BJ (cell line): Measurements from ENCODE around the gene SEC14L5. TPM values are rescaled to one million over a fixed set of nuclear protein-coding genes. Genes with fewer than 3 reads are reported as not detected.

Experiments used
- CTCF ChIA-PET: fragments of 350-600 bp; formaldehyde crosslinking; extraction: SDS; loops from one replicate; lab custom pipeline; 2021; ENCODE audit warnings: antibody characterized with exemption, inconsistent platforms; lab: Yijun Ruan, JAX
- POLR2A ChIA-PET: fragments of 300-600 bp; sonication (Branson Sonifier 250); formaldehyde crosslinking; extraction: SDS; loops from one replicate; lab custom pipeline; 2021; ENCODE audit warnings: antibody characterized with exemption; lab: Charles Lee
- DNase-seq: peaks from one replicate; pipeline ENCODE4 v3.0.0-alpha.2; 2011; ENCODE audit warnings: low read depth
- H3K27me3 ChIP-seq: 2 replicates; pipeline ENCODE4 v1.6.0; 2011; ENCODE audit warnings: low read length; ENCODE audit not compliant: control insufficient read depth, insufficient read depth
- H3K36me3 ChIP-seq: 2 replicates; pipeline ENCODE4 v1.5.1; 2011; ENCODE audit warnings: low read length; ENCODE audit not compliant: control insufficient read depth, insufficient read depth
- H3K4me3 ChIP-seq: 2 replicates; pipeline ENCODE4 v1.5.1; 2011; ENCODE audit warnings: low read depth, mild to moderate bottlenecking, control low read depth, low read length
- CTCF ChIP-seq: IDR thresholded peaks from 2 replicates; pipeline ENCODE4 v1.5.1; 2011; ENCODE audit warnings: low read depth, mild to moderate bottlenecking, control low read depth, inconsistent platforms, low read length, moderate library complexity; ENCODE audit not compliant: insufficient read depth
- polyA plus RNA-seq: library from polyadenylated mRNA; depleted of rRNA; stranded (reverse); fragments of >200 nt; gene quantifications from 2 replicates; pipeline ENCODE4 v1.2.3, GENCODE V29; 2011

The SEC14L5 gene
- polyA plus RNA-seq, 1 experiment, result not detected

DNA sequence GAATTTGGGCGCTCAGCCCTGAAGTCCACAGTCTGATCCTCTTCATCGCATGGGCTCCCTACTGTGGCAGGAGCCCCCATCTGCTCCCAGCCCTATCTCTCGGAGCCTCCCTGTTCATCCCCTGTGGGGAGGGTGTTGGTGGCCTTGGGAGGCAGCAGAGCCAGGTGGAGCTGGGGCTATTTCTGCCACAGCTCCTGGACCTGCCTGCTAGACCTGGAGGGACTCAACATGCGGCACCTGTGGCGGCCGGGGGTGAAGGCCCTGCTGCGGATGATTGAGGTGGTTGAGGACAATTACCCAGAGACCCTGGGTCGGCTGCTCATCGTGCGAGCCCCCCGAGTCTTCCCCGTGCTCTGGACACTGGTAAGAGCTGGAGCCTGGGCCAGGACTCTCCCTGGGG, 45.1 kb downstream of the SEC14L5 start:
- TF ChIP-seq CTCF, result no peak
- POLR2A ChIA-PET, result no interaction called here
- Histone ChIP-seq H3K36me3 (no peaks in the 10 kb centered on the region), H3K27me3 (peaks cover 2% of the 10 kb centered on the region; the same call in 1 of the 2 replicates), H3K4me3 (no peak overlapping the region)
- CTCF ChIA-PET, result no interaction called here
- no peak for DNase-seq

GRCh38 chr16:5003828-5004227, 45.7 kb downstream of the SEC14L5 start:
- ChIA-PET POLR2A (no interaction called here), CTCF (no interaction called here)
- DNase-seq, result no peak
- Histone ChIP-seq H3K4me3 (no peak overlapping the region), H3K27me3 (peaks cover 2% of the 10 kb centered on the region; the same call in 1 of the 2 replicates), H3K36me3 (no peaks in the 10 kb centered on the region)
- TF ChIP-seq CTCF, result no peak

DNA sequence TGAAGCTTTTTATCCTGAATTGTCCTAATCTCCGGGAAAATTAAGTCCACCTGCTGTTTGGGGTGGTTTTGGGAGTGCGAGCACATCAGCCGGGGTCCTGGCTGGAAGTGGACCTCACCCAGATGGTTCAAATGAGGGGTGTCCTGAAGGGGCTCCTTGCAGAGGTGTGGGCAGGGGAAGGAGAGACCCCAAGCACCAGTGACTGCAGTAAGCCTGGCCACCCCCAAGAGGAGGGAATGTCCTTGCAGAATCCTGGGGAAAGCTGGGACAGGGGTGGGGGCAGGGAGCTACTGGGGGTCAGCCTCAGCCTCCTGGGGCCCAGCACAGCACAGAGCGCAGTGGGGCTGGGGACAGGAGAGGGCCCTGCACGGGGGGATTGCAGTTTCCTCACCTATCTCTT, 46.2 kb downstream of the SEC14L5 start:
- Histone ChIP-seq H3K4me3 (no peak overlapping the region), H3K27me3 (peaks cover 2% of the 10 kb centered on the region; the same call in 1 of the 2 replicates), H3K36me3 (no peaks in the 10 kb centered on the region)
- DNase-seq, result no peak
- TF ChIP-seq CTCF, result no peak
- ChIA-PET POLR2A (no interaction called here), CTCF (no interaction called here)

GRCh38 chr16:5005916-5006315, 47.8 kb downstream of the SEC14L5 start:
- ChIA-PET POLR2A (no interaction called here), CTCF (interaction anchor here (1.1 kb wide), 1 partner anchor 87 kb away, joined by 3 read pairs; no protein-coding TSS in a partner anchor)
- H3K4me3 ChIP-seq, result no peak overlapping the region
- no peak for DNase-seq
- H3K36me3 ChIP-seq, result no peaks in the 10 kb centered on the region
- no peak for TF ChIP-seq CTCF
- peaks cover 3% of the 10 kb centered on the region; the same call in 1 of the 2 replicates for H3K27me3 ChIP-seq

DNA sequence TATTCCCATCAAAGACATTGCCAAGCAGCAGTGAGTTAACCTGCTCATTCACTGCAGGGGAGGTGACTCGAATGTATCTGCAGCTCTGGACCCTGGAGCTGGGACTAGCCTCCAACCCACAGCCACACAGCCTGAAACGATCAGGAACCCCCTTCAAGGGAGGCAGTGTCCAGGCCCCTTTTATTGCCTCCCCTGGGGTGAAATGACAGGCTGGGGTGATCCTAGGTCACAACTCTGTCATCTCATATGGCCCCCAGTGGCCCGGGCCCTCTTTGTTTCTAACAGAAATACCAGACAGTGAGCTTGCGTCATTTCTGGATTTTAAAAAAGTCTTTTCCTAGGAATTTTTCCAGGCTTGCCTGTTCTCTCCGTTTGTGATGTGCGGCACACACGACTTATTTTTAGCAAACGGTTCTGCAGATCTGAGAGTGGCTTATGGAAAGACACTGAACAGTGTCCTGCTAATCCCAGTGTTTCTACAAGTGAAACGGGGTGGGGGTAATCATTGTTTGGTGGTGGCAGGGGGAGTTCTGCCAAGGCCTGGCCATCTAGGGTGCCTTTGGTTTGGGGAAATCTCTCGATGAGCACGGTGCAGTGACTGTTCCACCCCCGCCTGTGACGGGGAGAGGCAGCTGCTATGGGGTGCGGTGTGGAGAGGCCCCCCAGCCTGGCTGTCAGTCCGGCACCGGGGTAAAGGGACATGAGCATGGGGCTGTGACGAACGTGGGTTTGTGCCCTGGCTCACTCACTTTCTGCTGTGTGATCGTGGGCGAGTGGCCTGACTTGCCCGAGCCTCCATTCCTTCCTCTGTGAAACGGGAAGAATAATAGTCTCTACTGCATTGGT, 48.4 kb downstream of the SEC14L5 start:
- H3K36me3 ChIP-seq, result no peaks in the 10 kb centered on the region
- ChIA-PET POLR2A (no interaction called here), CTCF (interaction anchor here (1.1 kb wide), 1 partner anchor 87 kb away, joined by 3 read pairs; no protein-coding TSS in a partner anchor)
- no peak for DNase-seq
- H3K4me3 ChIP-seq, result no peak overlapping the region
- H3K27me3 ChIP-seq, result peaks cover 3% of the 10 kb centered on the region; the same call in 1 of the 2 replicates
- TF ChIP-seq CTCF, result no peak
